H7 (cell line): Measurements from ENCODE around the gene DIO1. TPM values are rescaled to one million over a fixed set of nuclear protein-coding genes. Genes with fewer than 3 reads are reported as not detected.

Experiments
- DNase-seq: peaks from one replicate; pipeline ENCODE4 v3.0.0; 2012
- H3K27me3 ChIP-seq: 2 replicates; pipeline ENCODE4 v1.6.0; 2011; ENCODE audit warnings: mild to moderate bottlenecking, low read length; ENCODE audit not compliant: control insufficient read depth, insufficient read depth
- H3K36me3 ChIP-seq: replicated peaks from 2 replicates; pipeline ENCODE4 v1.5.1; 2011; ENCODE audit warnings: low read length; ENCODE audit not compliant: control insufficient read depth, insufficient read depth
- H3K4me3 ChIP-seq: 2 replicates; pipeline ENCODE4 v1.5.1; 2011; ENCODE audit warnings: low read depth, mild to moderate bottlenecking, control low read depth, low read length, moderate library complexity; ENCODE audit not compliant: insufficient read depth
- total RNA-seq: library from RNA; depleted of rRNA; stranded (reverse); fragments of >200 nt; shearing (Covaris generic); gene quantifications from 2 replicates; pipeline ENCODE4 v1.2.3, GENCODE V29; 2014

The DIO1 gene
- total RNA-seq, 1 experiment from 2014 or later: not detected

GRCh38 chr1:53943490-53944043 is 49.6 kb downstream of the DIO1 start:
- no peaks in the 10 kb centered on the region for H3K27me3 ChIP-seq
- no peaks in the 10 kb centered on the region for H3K36me3 ChIP-seq
- DNase-seq: no peak
- H3K4me3 ChIP-seq: no peak overlapping the region

GRCh38 chr1:53944469-53945182 is 50.6 kb downstream of the DIO1 start:
- Histone ChIP-seq H3K36me3 (no peaks in the 10 kb centered on the region), H3K4me3 (peak overlapping the region; percentile 95), H3K27me3 (no peaks in the 10 kb centered on the region)
- peak; percentile 65 for DNase-seq

GRCh38 chr1:53945183-53945432 is 51.1 kb downstream of the DIO1 start:
- Histone ChIP-seq H3K4me3 (peak overlapping the region; percentile 95), H3K36me3 (no peaks in the 10 kb centered on the region; the same call in 1 of the 2 replicates), H3K27me3 (no peaks in the 10 kb centered on the region)
- no peak for DNase-seq

- Histone ChIP-seq H3K27me3 (no peaks in the 10 kb centered on the region), H3K4me3 (peak within 1 kb of the TSS; percentile 95)
These were observed 51.7 kb downstream of the DIO1 start, which contains the start of gene IFT25 for GRCh38 chr1:53945433-53946251. Gene IFT25 (minus strand): TSS chr1:53945699. CDS start chr1:53940082, 5,617 bp downstream.

GRCh38 chr1:53946252-53947171 is 52.5 kb downstream of the DIO1 start, which contains the start of gene LRRC42:
Gene LRRC42 (plus strand): TSS chr1:53946350. CDS start chr1:53952000, 5,650 bp downstream.
- Histone ChIP-seq H3K4me3 (peak within 1 kb of the TSS; percentile 95), H3K36me3 (no peaks in the 10 kb centered on the region; the same call in 1 of the 2 replicates), H3K27me3 (no peaks in the 10 kb centered on the region)
- DNase-seq: peak; percentile 99

More at GRCh38 chr1:53945433-53946251, 51.7 kb downstream of the DIO1 start, which contains the start of gene IFT25:
- H3K36me3 ChIP-seq: no peaks in the 10 kb centered on the region; the same call in 1 of the 2 replicates
- peak; percentile 98 for DNase-seq

GRCh38 chr1:53947172-53947907 is 53.4 kb downstream of the DIO1 start:
- Histone ChIP-seq H3K4me3 (peak overlapping the region; percentile 76), H3K36me3 (peaks cover 6% of the 10 kb centered on the region), H3K27me3 (no peaks in the 10 kb centered on the region)
- no peak for DNase-seq

GRCh38 chr1:53948291-53948690 is 54.3 kb downstream of the DIO1 start:
- H3K36me3 ChIP-seq: peaks cover 6% of the 10 kb centered on the region
- H3K4me3 ChIP-seq: no peak overlapping the region
- DNase-seq: no peak
- no peaks in the 10 kb centered on the region for H3K27me3 ChIP-seq

- peaks cover 6% of the 10 kb centered on the region for H3K36me3 ChIP-seq
- H3K4me3 ChIP-seq: no peak overlapping the region
- DNase-seq: peak; percentile 78
These were observed 55.3 kb downstream of the DIO1 start for GRCh38 chr1:53949023-53949990.

GRCh38 chr1:53951697-53952096 is 57.7 kb downstream of the DIO1 start:
- no peak for DNase-seq
- H3K36me3 ChIP-seq: peaks cover 11% of the 10 kb centered on the region
- H3K27me3 ChIP-seq: no peaks in the 10 kb centered on the region
- H3K4me3 ChIP-seq: no peak overlapping the region

More at GRCh38 chr1:53949023-53949990, 55.3 kb downstream of the DIO1 start:
- H3K27me3 ChIP-seq: no peaks in the 10 kb centered on the region

GRCh38 chr1:53954128-53954527 is 60.1 kb downstream of the DIO1 start:
- no peaks in the 10 kb centered on the region for H3K27me3 ChIP-seq
- H3K36me3 ChIP-seq: peaks cover 11% of the 10 kb centered on the region
- no peak for DNase-seq
- H3K4me3 ChIP-seq: no peak overlapping the region

- H3K27me3 ChIP-seq: no peaks in the 10 kb centered on the region
- H3K4me3 ChIP-seq: no peak overlapping the region
- H3K36me3 ChIP-seq: peaks cover 16% of the 10 kb centered on the region
- no peak for DNase-seq
These were observed 62.6 kb downstream of the DIO1 start for GRCh38 chr1:53956308-53957168.
